PC-9 (cell line): Measurements from ENCODE around the gene SRRM5. TPM values are rescaled to one million over a fixed set of nuclear protein-coding genes. Genes with fewer than 3 reads are reported as not detected.
A peak's percentile ranks its signal among the peaks of the same experiment; 100 is the strongest.

Experiments used
- BruUV-seq: library from RNA; stranded (reverse); fragments of 400-500 nt; replicated peaks from 2 replicates; lab custom pipeline; 2021; lab: Mats Ljungman, UMichigan
- CTCF ChIA-PET: fragments of 300-600 bp; sonication (Branson Sonifier 250); formaldehyde crosslinking; loops from one replicate; lab custom pipeline; 2022; ENCODE audit warnings: antibody characterized with exemption; lab: Charles Lee
- POLR2A ChIA-PET: fragments of 300-600 bp; sonication (Branson Sonifier 250); formaldehyde crosslinking; loops from one replicate; lab custom pipeline; 2022; ENCODE audit warnings: antibody characterized with exemption; ENCODE audit not compliant: unreplicated experiment; lab: Charles Lee
- DNase-seq, 2 experiments: peaks; one replicate each; pipeline versions ENCODE4 v3.0.0 to v3.0.0-alpha.2; 2015 to 2022; ENCODE audit warnings: mixed read lengths in 1 of 2
- H2AFZ ChIP-seq: fragments of 200-600 bp; sonication (generic); 2 replicates; pipeline ENCODE4 v1.8.1; 2017; ENCODE audit warnings: antibody characterized with exemption
- H3F3A ChIP-seq: fragments of 200-600 bp; sonication (generic); 2 replicates; pipeline ENCODE4 v1.8.1; 2017; ENCODE audit warnings: antibody characterized with exemption, mild to moderate bottlenecking, low read depth; ENCODE audit not compliant: insufficient read depth
- H3K27ac ChIP-seq: fragments of 200-600 bp; sonication (generic); 2 replicates; pipeline ENCODE4 v1.6.1; 2016; ENCODE audit warnings: mixed run types
- H3K27me3 ChIP-seq: fragments of 200-600 bp; sonication (generic); 2 replicates; pipeline ENCODE4 v1.6.1; 2016; ENCODE audit warnings: low read depth, mixed run types; ENCODE audit not compliant: insufficient read depth
- H3K36me3 ChIP-seq: fragments of 200-600 bp; sonication (generic); 2 replicates; pipeline ENCODE4 v1.6.1; 2016; ENCODE audit warnings: low read depth, mixed run types
- H3K4me1 ChIP-seq: fragments of 200-600 bp; sonication (generic); replicated peaks from 2 replicates; pipeline ENCODE4 v1.6.1; 2016; ENCODE audit warnings: mixed run types; ENCODE audit not compliant: insufficient read depth
- H3K4me2 ChIP-seq: fragments of 200-600 bp; sonication (generic); 2 replicates; pipeline ENCODE4 v1.6.1; 2017; ENCODE audit warnings: mixed run types
- H3K4me3 ChIP-seq: fragments of 200-600 bp; sonication (generic); 2 replicates; pipeline ENCODE4 v1.6.1; 2016; ENCODE audit warnings: mixed run types
- H3K79me2 ChIP-seq: fragments of 200-600 bp; sonication (generic); 2 replicates; pipeline ENCODE4 v1.6.1; 2017; ENCODE audit warnings: low read depth, mixed run types
- H3K9me2 ChIP-seq: fragments of 200-600 bp; sonication (generic); 2 replicates; pipeline ENCODE4 v1.8.1; 2017; ENCODE audit warnings: mild to moderate bottlenecking; ENCODE audit not compliant: insufficient read depth
- H3K9me3 ChIP-seq: fragments of 200-600 bp; sonication (generic); 2 replicates; pipeline ENCODE4 v1.8.1; 2016; ENCODE audit warnings: low read depth; ENCODE audit not compliant: insufficient read depth
- H4K20me1 ChIP-seq: fragments of 200-600 bp; sonication (generic); 2 replicates; pipeline ENCODE4 v1.8.1; 2017; ENCODE audit not compliant: insufficient read depth
- CTCF ChIP-seq: fragments of 200-600 bp; sonication (generic); conservative IDR thresholded peaks from 2 replicates; pipeline ENCODE4 v1.6.1; 2017; ENCODE audit warnings: mixed run types, antibody characterized with exemption, mild to moderate bottlenecking, moderate library complexity
- EZH2 ChIP-seq: fragments of 200-600 bp; sonication (generic); IDR thresholded peaks from 2 replicates; pipeline ENCODE4 v1.8.0; 2017; ENCODE audit warnings: antibody characterized with exemption, low read depth
- intact Hi-C: fragments of 100-400 bp; cut with micrococcal nuclease; formaldehyde crosslinking; loops from one replicate; pipeline ENCODE4 v1.10.0; 2022; ENCODE audit not compliant: unreplicated experiment
- total RNA-seq: library from RNA; stranded (reverse); gene quantifications from 2 replicates; pipeline ENCODE4 v1.2.3, GENCODE V29; 2021

SRRM5 gene
- total RNA-seq, 1 experiment from 2014 or later: 0.37 TPM

DNA sequence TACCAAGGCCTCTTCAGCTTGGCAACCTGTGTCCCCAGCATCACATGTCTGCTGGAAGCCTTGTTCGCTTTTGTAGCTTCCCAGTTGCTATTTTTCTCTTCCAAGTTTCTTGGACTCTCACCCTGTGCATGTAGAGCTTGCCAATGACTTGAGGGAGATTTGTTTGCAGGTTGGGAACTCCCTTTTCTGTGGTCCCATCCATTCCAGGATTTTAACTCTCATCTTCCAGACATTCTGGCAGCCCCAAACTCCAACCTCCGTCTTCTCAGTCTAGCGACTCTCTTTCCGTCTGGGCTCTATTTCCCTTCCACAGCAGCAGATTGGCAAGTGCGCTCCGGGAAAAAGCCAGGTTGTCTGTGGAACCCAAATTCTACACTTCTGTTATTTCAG is 49.1 kb downstream of the SRRM5 start:
- TF ChIP-seq CTCF: no peak
- no peak for TF ChIP-seq EZH2
- no peak overlapping the region for H2AFZ ChIP-seq
- peaks cover 6% of the 10 kb centered on the region for H3K79me2 ChIP-seq
- H3K4me3 ChIP-seq: no peak overlapping the region
- peaks cover 38% of the 10 kb centered on the region for H3K36me3 ChIP-seq
- intact Hi-C loops: no loop called here
- peaks cover 13% of the 10 kb centered on the region; the same call in 1 of the 2 replicates for H3F3A ChIP-seq
- H4K20me1 ChIP-seq: peaks cover 11% of the 10 kb centered on the region
- H3K4me1 ChIP-seq: no peaks in the 10 kb centered on the region
- no peaks in the 10 kb centered on the region for H3K9me3 ChIP-seq
- no peak for DNase-seq
- ChIA-PET CTCF (no interaction called here), POLR2A (interaction anchor here (0.7 kb wide), 1 partner anchor 136 kb away, joined by 4 read pairs; no protein-coding TSS in a partner anchor)
- H3K27me3 ChIP-seq: no peaks in the 10 kb centered on the region
- H3K9me2 ChIP-seq: no peaks in the 10 kb centered on the region
- no TSS peak for BruUV-seq
- no peak overlapping the region for H3K4me2 ChIP-seq
- no peak overlapping the region for H3K27ac ChIP-seq

DNA sequence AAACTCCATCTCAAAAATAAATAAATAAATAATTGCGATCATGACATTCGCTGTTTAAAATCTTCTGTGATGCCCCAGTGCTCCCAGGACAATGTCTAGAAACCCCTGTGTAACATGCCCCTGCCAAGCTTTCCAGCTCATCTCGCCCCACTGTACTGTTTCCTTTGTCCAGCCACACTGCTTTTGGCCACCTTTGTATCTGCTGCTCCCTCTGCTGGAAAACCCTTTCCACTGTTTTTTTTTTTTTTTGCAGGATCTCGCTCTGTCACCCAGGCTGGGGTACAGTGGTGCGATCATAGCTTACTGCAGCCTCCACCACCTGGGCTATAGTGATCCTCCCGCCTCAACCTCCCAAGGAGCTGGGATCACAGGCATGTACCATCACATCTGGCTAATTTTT is 50.6 kb downstream of the SRRM5 start:
- no peaks in the 10 kb centered on the region for H3K9me3 ChIP-seq
- no peaks in the 10 kb centered on the region for H3K27me3 ChIP-seq
- DNase-seq: no peak
- H4K20me1 ChIP-seq: peaks cover 19% of the 10 kb centered on the region
- TF ChIP-seq CTCF (peak; percentile 45; the same call in 1 of the 2 replicates), EZH2 (no peak)
- ChIA-PET CTCF (interaction anchor here (0.5 to 1.0 kb wide), 7 partner anchors 56 to 116 kb away, joined by 3 to 8 read pairs (median 5); no protein-coding TSS in a partner anchor), POLR2A (interaction anchor here (0.6 kb wide), 1 partner anchor 158 kb away, joined by 3 read pairs; the partner anchor contains the start of gene PHLDB3)
- no TSS peak for BruUV-seq
- H3K79me2 ChIP-seq: peaks cover 12% of the 10 kb centered on the region
- H3K4me2 ChIP-seq: no peak overlapping the region
- H3K4me3 ChIP-seq: no peak overlapping the region
- peaks cover under 1% of the 10 kb centered on the region; the same call in 1 of the 2 replicates for H3K4me1 ChIP-seq
- no peaks in the 10 kb centered on the region for H3K9me2 ChIP-seq
- no peak overlapping the region for H2AFZ ChIP-seq
- peaks cover 2% of the 10 kb centered on the region; the same call in 1 of the 2 replicates for H3F3A ChIP-seq
- peaks cover 44% of the 10 kb centered on the region for H3K36me3 ChIP-seq
- intact Hi-C loops: no loop called here
- H3K27ac ChIP-seq: no peak overlapping the region

GRCh38 chr19:43664018-43664417 is 52.1 kb downstream of the SRRM5 start:
- no peaks in the 10 kb centered on the region for H3K27me3 ChIP-seq
- intact Hi-C loops: no loop called here
- H3K4me3 ChIP-seq: no peak overlapping the region
- no peak overlapping the region for H2AFZ ChIP-seq
- ChIA-PET POLR2A (no interaction called here), CTCF (interaction anchor here (0.7 kb wide), 1 partner anchor 47 kb away, joined by 3 read pairs; no protein-coding TSS in a partner anchor)
- H3K9me2 ChIP-seq: no peaks in the 10 kb centered on the region
- peaks cover 7% of the 10 kb centered on the region for H3K4me1 ChIP-seq
- H3K36me3 ChIP-seq: peaks cover 30% of the 10 kb centered on the region
- BruUV-seq: no TSS peak
- DNase-seq: no peak
- H4K20me1 ChIP-seq: peaks cover 24% of the 10 kb centered on the region
- no peak overlapping the region for H3K27ac ChIP-seq
- H3K9me3 ChIP-seq: no peaks in the 10 kb centered on the region
- no peak overlapping the region for H3K4me2 ChIP-seq
- no peak for TF ChIP-seq CTCF
- no peak for TF ChIP-seq EZH2
- H3K79me2 ChIP-seq: peaks cover 19% of the 10 kb centered on the region
- H3F3A ChIP-seq: peaks cover 5% of the 10 kb centered on the region; the same call in 1 of the 2 replicates

Other genes starting within 250 kb of the SRRM5 start
- not detected in 2 replicates for gene TEX101, start 197.2 kb upstream of the SRRM5 start, total RNA-seq
- gene LYPD3, start 146.5 kb upstream of the SRRM5 start, total RNA-seq: 70.8 and 78.3 TPM in 2 replicates
- gene PHLDB3, start 107.3 kb upstream of the SRRM5 start, total RNA-seq: 36.7 and 50.7 TPM in 2 replicates
- gene ETHE1, start 84.9 kb upstream of the SRRM5 start, total RNA-seq: 83.4 and 89.3 TPM in 2 replicates
- 5.2 and 6.5 TPM in 2 replicates for gene ZNF575, start 78.9 kb upstream of the SRRM5 start, total RNA-seq
- gene XRCC1, start 36.6 kb upstream of the SRRM5 start, total RNA-seq: 37.2 and 45.1 TPM in 2 replicates
- gene PINLYP, start 36.3 kb upstream of the SRRM5 start, total RNA-seq: 0.53 and 2.0 TPM in 2 replicates
- gene IRGQ, start 16.0 kb upstream of the SRRM5 start, total RNA-seq: 23.3 and 31.6 TPM in 2 replicates
- gene ZNF576, start 15.5 kb upstream of the SRRM5 start, total RNA-seq: 15.5 and 16.9 TPM in 2 replicates
- gene ZNF428, start 7.5 kb downstream of the SRRM5 start, total RNA-seq: 46.6 and 61.1 TPM in 2 replicates
- 68.3 and 71.1 TPM in 2 replicates for gene CADM4, start 27.8 kb downstream of the SRRM5 start, total RNA-seq
- gene PLAUR, start 58.1 kb downstream of the SRRM5 start, total RNA-seq: 35.2 and 53.6 TPM in 2 replicates
- not detected in 2 replicates for gene IRGC, start 104.0 kb downstream of the SRRM5 start, total RNA-seq
- gene SMG9, start 142.9 kb downstream of the SRRM5 start, total RNA-seq: 76.8 and 84.1 TPM in 2 replicates
- gene KCNN4, start 168.9 kb downstream of the SRRM5 start, total RNA-seq: 92.4 and 92.7 TPM in 2 replicates
- gene LYPD5, start 190.4 kb downstream of the SRRM5 start, total RNA-seq: 2.6 and 2.9 TPM in 2 replicates
- gene ZNF283, start 215.2 kb downstream of the SRRM5 start, total RNA-seq: 14.8 and 15.2 TPM in 2 replicates